ENCODE measurements around the gene BRD9.

- peak in 2 of 5 experiments; percentile 4 to 16 for TF ChIP-seq CTCF (IDR thresholded peaks at IDR 0.05)
- no peak for TF ChIP-seq POLR2AphosphoS5 (IDR thresholded peaks at IDR 0.05)
- no peak for TF ChIP-seq POLR2A (IDR thresholded peaks at IDR 0.05)
- TF ChIP-seq EP300 (IDR thresholded peaks at IDR 0.05; ENCODE audit: low read depth), result no peak
Measured at GRCh38 chr5:821504-821903, 71.1 kb downstream of the BRD9 start.

Data from transverse colon (tissue), 4 donors.